ENCODE measurements around the gene NPHP1.
"Not testable (repeated sequence)": the region's sequence is repeated elsewhere in the genome, so short reads cannot be mapped to it uniquely, and the experiment has no call there.

Gene NPHP1

GRCh38 chr2:110103061-110103961, 101.5 kb downstream of the NPHP1 start:
- in situ Hi-C loops (cut with HindIII; ENCODE audit: low pct_ligation_motif_present, low sequenced_read_pairs) = no loop called here
- no peak overlapping the region for H3K27ac ChIP-seq
- TF ChIP-seq, protein P1, sequence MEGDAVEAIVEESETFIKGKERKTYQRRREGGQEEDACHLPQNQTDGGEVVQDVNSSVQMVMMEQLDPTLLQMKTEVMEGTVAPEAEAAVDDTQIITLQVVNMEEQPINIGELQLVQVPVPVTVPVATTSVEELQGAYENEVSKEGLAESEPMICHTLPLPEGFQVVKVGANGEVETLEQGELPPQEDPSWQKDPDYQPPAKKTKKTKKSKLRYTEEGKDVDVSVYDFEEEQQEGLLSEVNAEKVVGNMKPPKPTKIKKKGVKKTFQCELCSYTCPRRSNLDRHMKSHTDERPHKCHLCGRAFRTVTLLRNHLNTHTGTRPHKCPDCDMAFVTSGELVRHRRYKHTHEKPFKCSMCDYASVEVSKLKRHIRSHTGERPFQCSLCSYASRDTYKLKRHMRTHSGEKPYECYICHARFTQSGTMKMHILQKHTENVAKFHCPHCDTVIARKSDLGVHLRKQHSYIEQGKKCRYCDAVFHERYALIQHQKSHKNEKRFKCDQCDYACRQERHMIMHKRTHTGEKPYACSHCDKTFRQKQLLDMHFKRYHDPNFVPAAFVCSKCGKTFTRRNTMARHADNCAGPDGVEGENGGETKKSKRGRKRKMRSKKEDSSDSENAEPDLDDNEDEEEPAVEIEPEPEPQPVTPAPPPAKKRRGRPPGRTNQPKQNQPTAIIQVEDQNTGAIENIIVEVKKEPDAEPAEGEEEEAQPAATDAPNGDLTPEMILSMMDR (IDR thresholded peaks at IDR 0.05; ENCODE audit: low read depth, low read length, missing control alignments) = no peak

DNA sequence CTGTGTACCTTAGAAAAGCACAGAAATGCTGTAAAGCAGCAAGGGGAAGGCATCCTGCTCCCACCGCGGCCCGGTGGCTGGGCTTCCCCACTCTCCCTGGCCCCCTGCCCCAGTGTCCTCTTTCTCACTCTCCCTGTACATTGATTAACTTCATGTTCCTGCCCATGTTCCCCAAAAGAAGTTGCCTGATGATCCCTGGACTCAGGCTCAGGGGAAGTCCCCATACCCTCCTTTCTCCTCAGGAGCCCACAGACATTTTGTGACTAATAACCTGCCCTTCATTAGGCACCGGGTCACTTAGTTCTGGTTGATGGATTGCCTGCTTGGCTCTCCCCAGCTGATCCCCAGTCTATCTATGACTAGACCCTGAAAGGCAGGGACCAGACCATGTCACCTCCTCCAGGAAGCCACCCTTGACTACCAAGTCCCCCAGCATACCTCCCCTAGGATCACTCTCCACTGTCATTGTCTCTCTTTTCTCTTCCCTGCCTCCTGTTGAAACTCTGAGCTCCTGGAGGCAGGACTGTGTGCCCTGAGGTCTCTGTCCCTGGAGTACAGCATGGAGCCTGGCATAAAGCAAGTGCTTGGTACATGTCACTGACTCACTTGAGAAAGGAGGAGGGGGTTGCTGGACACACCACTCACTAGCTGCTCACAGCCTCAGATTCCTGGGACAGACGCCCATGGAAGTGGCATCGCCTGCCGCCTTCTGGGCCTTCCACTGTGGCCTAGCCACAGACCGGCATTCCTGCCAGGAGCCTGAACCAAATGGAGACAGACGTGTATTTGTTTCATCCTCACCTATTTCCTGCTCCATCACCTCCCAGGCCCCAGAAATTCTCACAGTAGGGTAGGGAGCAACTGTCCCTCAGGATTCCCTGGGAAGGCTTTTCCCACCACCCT, 102.7 kb downstream of the NPHP1 start:
- Histone ChIP-seq H3K36me3 (replicated peaks) (no peaks in the 10 kb centered on the region), H3K27ac (peak overlapping the region; percentile 83), H3K4me3 (ENCODE audit: low read depth, low read length) (no peak overlapping the region), H3K27me3 (replicated peaks) (no peaks in the 10 kb centered on the region)
- DNase-seq = no peak
- in situ Hi-C loops (cut with HindIII; ENCODE audit: low pct_ligation_motif_present, low sequenced_read_pairs) = no loop called here
- TF ChIP-seq, protein P1 (IDR thresholded peaks at IDR 0.05; ENCODE audit: low read depth, low read length, missing control alignments) = no peak

More at GRCh38 chr2:110103061-110103961, 101.5 kb downstream of the NPHP1 start:
- DNase-seq = no peak
- Histone ChIP-seq H3K36me3 (replicated peaks) (no peaks in the 10 kb centered on the region), H3K4me3 (ENCODE audit: low read depth, low read length) (no peak overlapping the region), H3K27me3 (replicated peaks) (no peaks in the 10 kb centered on the region)

GRCh38 chr2:110101280-110101844, 103.5 kb downstream of the NPHP1 start:
- H3K4me3 ChIP-seq (ENCODE audit: low read depth, low read length) = no peak overlapping the region
- TF ChIP-seq, protein P1 (IDR thresholded peaks at IDR 0.05; ENCODE audit: low read depth, low read length, missing control alignments) = no peak
- H3K27me3 ChIP-seq (replicated peaks) = no peaks in the 10 kb centered on the region
- H3K36me3 ChIP-seq (replicated peaks) = no peaks in the 10 kb centered on the region
- peak overlapping the region; percentile 83 for H3K27ac ChIP-seq
- in situ Hi-C loops (cut with HindIII; ENCODE audit: low pct_ligation_motif_present, low sequenced_read_pairs) = no loop called here
- peak; percentile 99 for DNase-seq

DNA sequence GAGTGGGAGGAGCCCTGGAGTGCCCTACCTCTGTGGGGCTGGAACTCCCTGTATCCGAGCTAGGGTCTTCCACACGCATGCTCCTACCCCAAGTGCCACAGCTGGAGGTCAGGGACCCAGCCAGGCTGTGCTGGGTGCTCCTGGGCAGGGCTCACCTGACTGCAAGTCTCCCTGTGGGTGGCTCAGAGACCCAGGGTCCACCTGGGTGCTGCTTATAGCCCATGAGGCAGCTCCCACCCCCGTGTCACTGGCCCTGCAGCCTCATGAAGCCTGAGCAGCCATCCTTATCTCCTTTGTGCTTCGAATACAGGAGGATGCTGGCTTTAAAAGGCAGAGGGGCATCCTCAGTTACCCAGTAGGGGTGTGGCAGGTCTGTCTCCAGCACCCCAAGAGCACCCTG, 103.9 kb downstream of the NPHP1 start:
- H3K27me3 ChIP-seq (replicated peaks); DNase-seq; in situ Hi-C loops (cut with HindIII; ENCODE audit: low pct_ligation_motif_present, low sequenced_read_pairs); H3K4me3 ChIP-seq (ENCODE audit: low read depth, low read length); H3K36me3 ChIP-seq (replicated peaks): not testable (repeated sequence)
- peak overlapping the region; percentile 83 for H3K27ac ChIP-seq

GRCh38 chr2:110100480-110100879, 104.3 kb downstream of the NPHP1 start:
- H3K27me3 ChIP-seq (replicated peaks) = no peaks in the 10 kb centered on the region
- H3K27ac ChIP-seq = peak overlapping the region; percentile 83
- TF ChIP-seq, protein P1 (IDR thresholded peaks at IDR 0.05; ENCODE audit: low read depth, low read length, missing control alignments) = no peak
- no peak for DNase-seq
- H3K36me3 ChIP-seq (replicated peaks) = no peaks in the 10 kb centered on the region
- no peak overlapping the region for H3K4me3 ChIP-seq (ENCODE audit: low read depth, low read length)
- in situ Hi-C loops (cut with HindIII; ENCODE audit: low pct_ligation_motif_present, low sequenced_read_pairs) = no loop called here

Data from brain microvascular endothelial cell (primary cell).